GM19438 (cell line): ENCODE measurements around the gene NSG1.
"Not testable (repeated sequence)": the region's sequence is repeated elsewhere in the genome, so short reads cannot be mapped to it uniquely, and the experiment has no call there.

Experiments
- ATAC-seq: cut with Tn5 transposase; IDR thresholded peaks from one replicate; pipeline ENCODE4 v1.9.1; 2021; ENCODE audit warnings: low read depth; ENCODE audit not compliant: unreplicated experiment

The NSG1 gene

DNA sequence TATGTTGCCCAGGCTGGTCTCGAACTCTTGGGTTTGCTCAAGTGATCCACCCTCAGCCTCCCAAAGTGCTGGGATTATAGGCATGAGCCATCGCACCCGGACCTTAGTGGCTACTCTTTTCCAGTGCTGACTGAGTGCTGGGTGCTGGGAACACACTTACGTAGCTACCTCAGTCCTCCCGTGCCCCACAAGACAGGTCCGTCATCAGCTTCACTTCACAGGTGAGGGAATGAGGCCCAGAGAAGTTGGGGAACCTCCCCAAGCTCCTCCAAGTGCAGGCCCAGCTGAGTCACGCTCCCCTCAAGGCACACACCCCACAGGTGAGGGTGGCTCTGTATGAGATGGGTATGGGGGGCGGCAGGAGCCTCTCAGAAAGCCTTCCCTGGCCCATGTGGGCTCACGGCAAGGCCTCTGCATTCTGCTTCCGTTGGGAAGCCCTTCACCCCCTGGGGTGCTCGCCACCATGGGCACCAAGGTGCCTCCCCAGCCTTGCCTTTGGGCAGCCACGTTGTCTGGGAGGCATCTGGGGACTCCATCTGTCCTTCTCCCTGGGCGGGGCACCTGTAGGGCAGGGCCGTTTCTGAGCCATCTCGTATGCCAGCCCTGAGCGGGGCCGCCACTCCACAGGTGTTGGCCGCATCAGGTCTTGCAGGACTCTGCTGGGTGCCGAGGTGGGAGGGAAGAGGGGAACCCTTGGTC lies 28.4 kb downstream of the NSG1 start:
- ATAC-seq = no peak

- no peak for ATAC-seq
Observed at GRCh38 chr4:4415806-4416805, 29.2 kb downstream of the NSG1 start.

DNA sequence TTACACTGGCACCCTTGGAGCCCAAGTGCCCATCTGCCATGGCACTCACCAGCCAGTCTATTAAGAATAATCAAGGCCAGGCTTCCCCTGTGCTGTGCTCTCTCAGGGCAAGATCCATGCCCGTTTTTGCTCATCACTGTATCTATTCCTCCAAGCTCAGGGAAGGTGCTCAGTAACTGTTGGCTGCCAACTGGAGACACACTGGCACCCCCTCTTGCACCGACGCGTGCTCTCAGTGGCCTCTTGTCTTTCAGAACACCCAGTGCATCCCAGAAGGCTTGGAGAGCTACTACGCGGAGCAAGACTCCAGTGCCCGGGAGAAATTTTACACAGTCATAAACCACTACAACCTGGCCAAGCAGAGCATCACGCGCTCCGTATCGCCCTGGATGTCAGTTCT lies 30.1 kb downstream of the NSG1 start:
- ATAC-seq = no peak

GRCh38 chr4:4417886-4418285 lies 31.0 kb downstream of the NSG1 start:
- ATAC-seq = no peak

DNA sequence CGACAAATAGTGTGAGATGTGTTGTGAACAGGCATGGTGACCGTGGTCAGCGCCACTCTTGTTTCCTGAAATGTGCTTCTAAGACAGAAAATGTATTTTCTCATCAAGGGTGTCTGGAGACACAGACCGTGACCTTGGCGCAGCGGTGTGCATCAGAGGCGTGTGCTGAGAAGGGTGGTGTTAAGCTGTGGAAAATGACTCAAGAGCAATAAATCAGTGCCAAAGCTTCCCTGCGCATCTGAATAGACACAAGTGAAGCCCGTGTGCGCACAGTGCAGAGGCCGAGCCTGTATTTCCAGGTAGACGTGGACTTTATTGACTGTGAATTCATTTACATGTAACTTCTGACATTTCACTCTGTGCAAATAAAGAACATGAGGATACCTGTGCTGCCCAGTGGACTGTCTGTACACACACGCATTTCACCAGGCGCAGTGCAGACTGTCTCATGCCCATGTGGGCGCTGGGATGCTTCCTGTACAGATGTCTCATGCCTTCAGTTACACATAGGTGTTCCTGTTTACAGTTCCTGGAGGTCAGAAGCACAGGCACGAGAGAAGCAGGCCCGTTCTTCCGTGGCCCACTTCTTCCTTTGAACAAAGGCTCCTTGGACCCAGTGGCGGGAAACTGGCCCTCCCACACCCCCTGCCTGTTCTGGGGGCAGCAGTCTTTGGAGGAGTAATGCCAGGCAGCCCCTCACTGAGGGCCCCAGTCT lies 31.9 kb downstream of the NSG1 start:
- ATAC-seq = no peak

GRCh38 chr4:4419896-4420295 lies 33.0 kb downstream of the NSG1 start:
- ATAC-seq = no peak

DNA sequence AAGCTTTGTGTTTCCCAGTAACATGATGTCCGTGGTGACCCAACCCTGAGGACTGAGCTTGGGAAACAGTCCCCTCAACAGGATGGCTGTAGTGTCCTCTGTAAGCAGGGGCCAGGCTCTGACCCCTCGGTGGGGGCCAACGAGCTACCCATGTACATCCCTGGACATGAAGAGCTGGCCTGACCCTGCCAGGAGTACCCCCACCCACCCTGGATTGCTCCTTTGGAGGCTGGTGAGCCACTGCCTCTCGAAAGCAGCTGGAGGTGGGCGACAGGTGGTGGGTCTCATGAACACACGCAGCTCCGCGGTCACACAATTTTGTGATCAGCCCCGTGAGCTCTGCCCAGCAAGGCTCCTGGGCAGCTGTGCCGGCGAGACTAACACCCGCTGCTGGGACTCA lies 33.5 kb downstream of the NSG1 start:
- no peak for ATAC-seq

DNA sequence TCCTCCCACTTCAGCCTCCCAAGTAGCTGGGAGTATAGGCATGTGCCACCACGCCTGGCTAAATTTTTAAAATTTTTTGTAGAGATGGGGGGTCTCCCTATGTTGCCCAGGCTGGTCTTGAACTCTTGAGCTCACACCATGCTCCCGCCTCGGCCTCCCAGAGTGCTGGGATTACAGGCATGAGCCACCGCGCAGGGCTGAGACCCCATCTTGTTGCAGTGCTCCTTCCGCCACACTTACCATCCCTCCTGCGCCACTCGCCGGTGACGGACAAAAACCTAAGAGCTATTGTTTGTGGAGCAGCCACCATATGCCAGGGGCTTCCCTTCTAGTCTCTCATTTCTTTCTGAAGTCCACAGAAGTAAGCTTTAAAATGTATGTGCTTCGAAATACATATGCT lies 34.5 kb downstream of the NSG1 start:
- ATAC-seq = no peak

DNA sequence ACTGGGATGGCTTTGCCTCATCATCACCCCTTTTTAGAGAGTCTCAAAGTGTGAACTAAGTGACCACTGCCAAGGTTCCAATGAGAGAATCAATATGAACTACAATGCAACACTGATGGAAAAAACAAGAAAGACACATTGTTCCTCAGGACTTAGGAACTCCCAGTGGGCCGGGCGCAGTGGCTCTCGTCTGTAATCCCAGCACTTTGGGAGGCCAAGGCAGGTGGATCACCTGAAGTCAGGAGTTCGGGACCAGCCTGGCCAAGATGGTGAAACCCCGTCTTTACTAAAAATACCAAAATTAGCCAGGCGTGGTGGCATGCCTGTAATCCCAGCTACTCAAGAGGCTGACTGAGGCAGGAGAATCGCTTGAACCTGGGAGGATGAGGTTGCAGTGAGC lies 35.2 kb downstream of the NSG1 start:
- not testable (repeated sequence) for ATAC-seq

GRCh38 chr4:4422856-4423499 lies 36.1 kb downstream of the NSG1 start:
- no peak for ATAC-seq

- no peak for ATAC-seq
Observed at GRCh38 chr4:4423706-4424498, 37.0 kb downstream of the NSG1 start.

- no peak for ATAC-seq
Observed at GRCh38 chr4:4424499-4425115, 37.7 kb downstream of the NSG1 start.

DNA sequence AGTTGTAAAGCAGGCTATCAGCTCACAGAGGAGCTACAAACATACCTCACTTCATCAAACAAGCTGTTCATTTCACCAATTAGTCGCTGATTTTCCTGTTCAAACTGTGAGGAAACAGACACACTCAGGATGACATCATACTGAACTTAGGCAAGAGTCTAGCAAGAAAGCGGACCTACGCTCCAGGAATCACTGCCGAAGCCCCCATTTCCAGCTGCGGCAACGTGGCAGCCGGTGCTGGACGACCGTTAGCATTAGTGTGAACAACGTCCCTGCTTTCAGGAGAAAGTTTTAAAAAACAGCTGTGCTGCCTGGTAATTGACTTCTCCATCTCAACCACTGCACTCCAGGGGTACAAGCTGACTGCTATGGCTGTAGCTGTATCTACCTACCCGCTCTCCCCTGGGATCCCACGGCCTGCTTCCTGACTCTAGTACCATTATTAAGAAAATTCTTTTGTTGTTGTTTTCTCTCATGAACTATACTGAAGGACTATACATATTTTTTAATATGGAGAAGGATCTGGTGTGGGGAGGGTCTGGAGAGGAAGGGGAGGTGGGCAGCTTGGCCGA lies 38.3 kb downstream of the NSG1 start:
- ATAC-seq = no peak

DNA sequence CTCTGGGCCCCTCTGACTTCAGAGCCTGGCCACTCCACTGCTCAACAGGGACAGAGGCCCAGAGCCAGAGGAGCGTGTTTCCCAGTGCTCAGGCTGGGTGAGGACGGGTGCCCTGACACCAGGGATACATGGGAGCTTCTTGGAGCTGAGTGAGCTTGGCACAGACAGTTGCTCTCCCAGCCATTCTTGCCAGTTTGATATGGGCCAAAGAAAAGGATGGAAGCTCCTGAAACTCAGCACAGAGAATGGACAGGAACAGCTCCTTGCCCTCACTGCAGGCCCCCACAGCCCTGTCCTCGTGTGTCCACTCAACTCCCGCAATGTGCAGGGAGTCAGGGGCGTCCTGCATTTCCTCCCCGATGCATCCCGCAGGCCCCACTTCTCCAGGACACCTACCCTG lies 38.8 kb downstream of the NSG1 start:
- no peak for ATAC-seq

- no peak for ATAC-seq
Observed at GRCh38 chr4:4426511-4427120, 39.7 kb downstream of the NSG1 start.

GRCh38 chr4:4427121-4427870 lies 40.4 kb downstream of the NSG1 start:
- ATAC-seq = no peak

GRCh38 chr4:4427886-4428285 lies 41.0 kb downstream of the NSG1 start:
- ATAC-seq = no peak
